Nephron (organoid): ENCODE results near the gene FMC1.

Experiments used
- H3K27ac Mint-ChIP-seq, 3 experiments: 2 replicates each; pipeline ENCODE4 v1.8.0; 2020; ENCODE audit warnings: mixed read lengths in 3 of 3, mild to moderate bottlenecking in 2 of 3, moderate library complexity in 1 of 3
- H3K27me3 Mint-ChIP-seq: 2 replicates; pipeline ENCODE4 v1.8.0; 2021; ENCODE audit warnings: low read depth, mild to moderate bottlenecking, moderate library complexity, mixed read lengths
- H3K36me3 Mint-ChIP-seq: 2 replicates; pipeline ENCODE4 v1.8.0; 2020; ENCODE audit warnings: low read depth, mixed read lengths
- H3K4me1 Mint-ChIP-seq: 2 replicates; pipeline ENCODE4 v1.8.0; 2020; ENCODE audit warnings: mixed read lengths
- H3K4me3 Mint-ChIP-seq, 3 experiments: 2 replicates each; pipeline ENCODE4 v1.8.0; 2020; ENCODE audit warnings: mild to moderate bottlenecking in 3 of 3, mixed read lengths in 3 of 3, moderate library complexity in 2 of 3
- H3K9me3 Mint-ChIP-seq: 2 replicates; pipeline ENCODE4 v1.8.0; 2020; ENCODE audit warnings: mixed read lengths
- CTCF ChIP-seq, 3 experiments: fragments of 200-600 bp; sonication (generic); IDR thresholded peaks; one replicate each; pipeline ENCODE4 v1.5.0; 2021; ENCODE audit warnings: antibody characterized with exemption in 3 of 3; ENCODE audit not compliant: unreplicated experiment in 3 of 3

FMC1 gene

GRCh38 chr7:139389091-139389490, 48.0 kb downstream of the FMC1 start:
- H3K36me3 Mint-ChIP-seq, result peaks cover 62% of the 10 kb centered on the region
- H3K9me3 Mint-ChIP-seq, result no peaks in the 10 kb centered on the region
- no peak for TF ChIP-seq CTCF (IDR thresholded peaks at IDR 0.05; ENCODE audit: unreplicated experiment in 3 of 3)
- no peak overlapping the region for H3K4me3 Mint-ChIP-seq
- no peak overlapping the region for H3K27ac Mint-ChIP-seq
- H3K27me3 Mint-ChIP-seq, result no peaks in the 10 kb centered on the region
- H3K4me1 Mint-ChIP-seq, result no peaks in the 10 kb centered on the region

- Mint-ChIP-seq H3K36me3 (peaks cover 60% of the 10 kb centered on the region), H3K27me3 (no peaks in the 10 kb centered on the region), H3K9me3 (no peaks in the 10 kb centered on the region), H3K4me1 (no peaks in the 10 kb centered on the region), H3K4me3 (no peak overlapping the region), H3K27ac (no peak overlapping the region)
- TF ChIP-seq CTCF (IDR thresholded peaks at IDR 0.05; ENCODE audit: unreplicated experiment in 3 of 3), result no peak
These were observed 48.6 kb downstream of the FMC1 start for GRCh38 chr7:139389774-139390173.

GRCh38 chr7:139393621-139394211, 52.6 kb downstream of the FMC1 start:
- no peak overlapping the region for H3K27ac Mint-ChIP-seq
- peaks cover 70% of the 10 kb centered on the region for H3K36me3 Mint-ChIP-seq
- no peak for TF ChIP-seq CTCF (IDR thresholded peaks at IDR 0.05; ENCODE audit: unreplicated experiment in 3 of 3)
- H3K27me3 Mint-ChIP-seq, result no peaks in the 10 kb centered on the region
- H3K9me3 Mint-ChIP-seq, result no peaks in the 10 kb centered on the region
- no peak overlapping the region for H3K4me3 Mint-ChIP-seq
- H3K4me1 Mint-ChIP-seq, result no peaks in the 10 kb centered on the region

GRCh38 chr7:139394540-139394939, 53.4 kb downstream of the FMC1 start:
- TF ChIP-seq CTCF (IDR thresholded peaks at IDR 0.05; ENCODE audit: unreplicated experiment in 3 of 3), result no peak
- H3K4me1 Mint-ChIP-seq, result no peaks in the 10 kb centered on the region
- H3K27me3 Mint-ChIP-seq, result no peaks in the 10 kb centered on the region
- H3K4me3 Mint-ChIP-seq, result no peak overlapping the region
- H3K27ac Mint-ChIP-seq, result no peak overlapping the region
- H3K36me3 Mint-ChIP-seq, result peaks cover 68% of the 10 kb centered on the region
- no peaks in the 10 kb centered on the region for H3K9me3 Mint-ChIP-seq
